Bronchial smooth muscle cell (primary cell): Measurements from ENCODE around the gene SHB. TPM values are rescaled to one million over a fixed set of nuclear protein-coding genes. Genes with fewer than 3 reads are reported as not detected.

ENCODE experiments used
- total RNA-seq: library from RNA; depleted of rRNA; stranded (reverse); fragments of >200 nt; gene quantifications from 2 replicates; pipeline ENCODE4 v1.2.1, GENCODE V29; 2014

SHB gene, protein sequence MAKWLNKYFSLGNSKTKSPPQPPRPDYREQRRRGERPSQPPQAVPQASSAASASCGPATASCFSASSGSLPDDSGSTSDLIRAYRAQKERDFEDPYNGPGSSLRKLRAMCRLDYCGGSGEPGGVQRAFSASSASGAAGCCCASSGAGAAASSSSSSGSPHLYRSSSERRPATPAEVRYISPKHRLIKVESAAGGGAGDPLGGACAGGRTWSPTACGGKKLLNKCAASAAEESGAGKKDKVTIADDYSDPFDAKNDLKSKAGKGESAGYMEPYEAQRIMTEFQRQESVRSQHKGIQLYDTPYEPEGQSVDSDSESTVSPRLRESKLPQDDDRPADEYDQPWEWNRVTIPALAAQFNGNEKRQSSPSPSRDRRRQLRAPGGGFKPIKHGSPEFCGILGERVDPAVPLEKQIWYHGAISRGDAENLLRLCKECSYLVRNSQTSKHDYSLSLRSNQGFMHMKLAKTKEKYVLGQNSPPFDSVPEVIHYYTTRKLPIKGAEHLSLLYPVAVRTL
- total RNA-seq: 9.8 and 11.5 TPM in 2 replicates

DNA sequence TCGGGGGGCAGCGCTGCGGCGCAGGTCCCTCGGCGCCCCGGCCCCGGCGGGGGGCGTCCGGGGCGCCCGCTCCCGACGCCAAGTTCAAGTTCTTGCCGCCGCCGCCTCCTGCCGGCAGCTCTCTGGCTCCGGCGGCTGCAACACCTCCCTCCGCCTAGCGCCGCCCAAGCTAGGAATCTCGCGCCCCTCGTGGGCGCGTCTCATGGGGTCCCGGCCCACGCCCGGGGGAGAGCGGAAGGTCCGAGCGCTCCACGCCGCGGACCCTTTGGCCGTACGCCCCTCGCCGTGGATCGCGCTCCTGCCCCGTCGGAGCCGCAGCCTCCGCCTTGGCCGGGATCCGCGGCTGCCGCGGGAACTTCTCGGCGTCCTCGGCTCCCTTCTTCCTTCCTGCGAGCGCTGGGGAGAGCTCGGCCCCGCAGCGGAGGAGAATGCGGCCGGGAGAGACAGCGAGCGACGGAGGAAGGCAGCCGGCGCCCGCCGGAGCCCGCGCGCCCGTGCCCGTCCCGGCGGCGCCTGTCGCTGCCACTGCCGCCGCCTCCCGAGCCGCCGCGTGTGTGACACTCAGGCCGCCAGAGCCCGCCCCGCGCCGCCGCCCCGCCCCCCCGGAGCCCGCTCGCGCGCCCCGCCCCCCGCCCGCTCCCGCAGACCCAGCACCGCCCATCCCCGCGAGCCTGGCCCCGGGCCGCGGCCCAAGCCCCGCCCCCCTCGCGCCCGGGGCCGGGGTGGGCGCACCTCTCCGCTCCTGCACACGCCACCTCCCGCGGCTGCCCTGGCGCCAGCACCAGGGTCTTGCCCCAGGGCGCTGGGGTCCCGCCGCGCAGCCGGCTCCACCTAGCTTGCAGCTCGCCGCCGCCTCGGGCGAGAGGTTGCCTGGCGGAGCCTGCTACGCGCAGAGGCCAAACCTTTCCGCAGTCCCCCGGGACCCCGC is at the start of gene SHB:
Gene SHB, minus strand, starts transcription at position 527 of the 928 bp plus-strand sequence. CDS start 582 bp downstream, outside the sequence.

DNA sequence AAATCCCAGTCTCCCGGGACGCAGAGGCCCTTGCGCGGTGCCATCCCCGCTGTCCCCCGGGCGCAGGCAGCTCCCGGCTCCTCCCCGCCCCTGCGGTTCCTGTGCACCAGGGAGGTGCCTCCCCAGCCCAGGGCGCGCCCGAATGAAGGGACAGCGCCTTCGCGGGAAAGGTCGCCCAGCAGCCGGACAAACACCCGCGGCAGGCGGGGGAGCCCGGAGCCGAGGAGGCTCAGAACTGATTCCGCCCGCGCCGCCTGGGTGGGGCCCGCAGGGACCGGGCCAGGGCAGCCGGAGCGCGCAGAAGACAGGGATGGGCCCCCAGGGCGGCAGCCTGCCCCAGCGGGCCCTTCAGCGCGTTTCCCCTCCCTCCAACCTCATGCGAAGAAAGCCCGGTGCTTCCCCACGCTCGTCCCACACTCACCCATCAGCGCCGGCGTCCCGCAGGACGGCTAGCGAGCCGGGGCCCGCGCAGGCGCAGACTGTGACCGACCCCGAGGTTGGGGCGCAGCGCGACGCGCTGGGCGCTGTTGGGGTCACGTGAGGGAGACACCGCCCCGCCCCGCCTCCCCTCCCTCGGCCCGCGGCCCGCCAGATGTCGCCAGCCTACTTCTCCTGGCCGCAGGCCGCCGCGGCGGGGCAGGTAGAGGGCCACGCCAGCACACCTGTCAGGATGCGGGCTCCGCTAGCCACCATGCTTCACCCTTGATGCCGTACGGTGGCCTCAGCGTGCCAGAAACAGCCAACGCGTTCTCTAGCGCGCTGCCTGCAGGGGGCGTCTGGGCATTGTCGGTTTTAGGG is 165.2 kb downstream of the SHB start, which contains the start of gene SLC25A51:
Gene SLC25A51, minus strand, starts transcription at position 481 of the 798 bp plus-strand sequence. CDS start 15,577 bp downstream, outside the sequence.

Other genes starting within 250 kb of the SHB start
- gene SLC25A51, start 165.1 kb downstream of the SHB start, total RNA-seq: 49.0 and 58.1 TPM in 2 replicates